GM19455 (cell line): Measurements from ENCODE around the gene NTSR1.

ENCODE experiments used
- ATAC-seq: cut with Tn5 transposase; IDR thresholded peaks from one replicate; pipeline ENCODE4 v1.9.1; 2021; ENCODE audit not compliant: unreplicated experiment

NTSR1 gene

DNA sequence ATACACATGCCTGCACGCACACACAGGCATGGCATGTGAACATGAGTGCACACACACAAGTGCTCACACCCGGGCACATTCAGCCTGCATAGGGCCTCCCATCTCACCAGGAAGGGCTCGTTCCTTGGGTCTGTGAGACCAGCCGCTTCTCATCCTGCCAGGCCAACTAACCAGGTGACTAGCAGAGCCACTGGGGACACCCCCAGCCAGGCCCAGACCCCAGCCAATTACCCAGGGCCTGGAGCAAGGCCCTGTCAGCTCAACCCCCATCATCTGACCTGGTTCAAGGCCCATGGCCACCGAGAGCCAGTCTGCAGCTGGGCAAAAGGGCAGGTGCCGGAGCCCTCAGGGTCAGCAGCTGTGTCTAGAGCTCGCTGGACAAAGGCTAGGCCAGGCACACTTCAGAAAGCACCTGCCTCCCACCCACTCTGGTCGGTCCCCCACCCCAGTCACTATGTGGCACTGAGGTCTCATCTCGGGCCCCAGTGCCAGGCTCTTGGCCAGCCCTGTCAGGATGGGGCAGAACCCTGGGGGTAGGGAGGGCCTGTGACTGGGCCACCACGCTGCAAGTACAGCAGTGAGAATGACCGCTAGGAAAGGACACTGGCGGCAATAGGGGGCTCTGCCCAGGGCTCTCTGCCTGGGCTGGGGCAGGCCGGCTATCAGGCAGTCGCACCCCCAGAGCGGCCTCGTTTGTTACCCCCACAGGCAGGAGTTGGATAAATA is 60.9 kb downstream of the NTSR1 start:
- ATAC-seq = no peak

DNA sequence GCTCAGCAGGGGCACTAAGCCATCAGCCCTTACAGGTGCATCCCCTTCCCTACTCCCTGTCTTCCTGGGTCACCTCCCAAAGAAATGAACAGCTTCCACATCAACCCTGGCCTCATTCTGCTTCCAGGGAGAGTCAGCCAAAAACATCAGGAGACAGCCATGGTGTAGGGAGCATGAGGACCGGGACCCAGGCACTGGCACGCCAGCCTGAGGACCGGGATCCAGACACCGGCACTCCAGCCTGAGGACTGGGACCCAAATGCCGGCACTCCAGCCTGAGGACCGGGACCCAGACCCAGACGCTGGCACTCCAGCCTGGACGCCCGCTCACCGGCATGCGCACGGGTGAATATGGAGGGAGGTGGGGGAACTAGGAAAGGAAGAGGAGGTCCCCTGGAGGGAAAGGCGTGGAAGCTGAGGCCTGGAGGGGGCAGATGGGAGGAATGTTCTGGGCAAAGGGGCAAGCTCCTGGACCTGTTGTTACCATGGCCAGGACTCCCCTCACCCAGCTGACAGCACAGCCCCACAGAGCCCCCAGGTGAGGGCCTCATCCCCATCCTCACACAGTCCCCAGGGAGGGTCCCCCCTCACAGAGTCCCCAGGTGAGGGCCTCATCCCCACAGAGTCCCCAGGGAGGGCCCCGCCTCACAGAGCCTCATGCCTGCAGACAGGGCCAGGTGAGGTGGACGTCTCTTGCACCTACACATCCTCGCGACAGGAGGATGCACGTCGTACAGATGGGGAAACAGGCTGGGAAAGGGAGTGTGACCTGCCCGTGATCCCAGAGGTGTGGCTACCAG is 61.7 kb downstream of the NTSR1 start:
- ATAC-seq = no peak

- no peak for ATAC-seq
Observed at GRCh38 chr20:62770916-62771315, 62.3 kb downstream of the NTSR1 start.

DNA sequence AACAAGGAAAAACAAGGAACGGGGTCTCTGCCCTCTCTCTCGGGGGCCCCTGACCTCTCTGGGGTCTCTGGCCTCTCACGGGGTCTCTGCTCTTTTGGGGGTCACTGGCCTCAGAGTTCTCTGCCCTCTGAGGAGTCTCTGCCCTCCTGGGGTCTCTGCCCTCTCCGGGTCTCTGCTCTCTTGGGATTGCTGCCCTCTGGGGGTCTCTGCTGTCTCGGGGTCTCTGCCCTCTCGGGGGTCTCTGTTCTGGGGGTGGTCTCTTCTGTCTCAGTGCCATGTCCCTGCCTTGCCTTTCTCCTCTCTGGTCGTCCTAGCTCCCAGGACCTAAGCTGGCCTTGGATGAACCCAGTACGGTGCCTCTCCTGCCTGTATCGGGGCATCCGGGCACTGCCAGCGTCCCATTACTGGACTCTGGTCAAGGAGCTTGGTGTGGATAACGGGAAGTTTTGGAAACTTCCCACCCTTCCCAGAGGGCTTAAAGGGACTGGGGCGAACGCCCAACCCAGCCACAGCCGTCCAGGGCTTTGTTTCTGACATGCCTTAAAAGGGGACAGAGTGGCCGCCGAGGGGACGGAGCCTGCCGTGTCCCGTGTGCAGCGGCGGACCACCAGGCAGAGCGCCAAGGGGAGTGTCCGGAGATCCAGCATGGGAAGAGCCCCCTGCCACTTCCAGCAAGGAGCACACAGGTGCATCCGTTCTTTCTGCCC is 62.9 kb downstream of the NTSR1 start:
- no peak for ATAC-seq

DNA sequence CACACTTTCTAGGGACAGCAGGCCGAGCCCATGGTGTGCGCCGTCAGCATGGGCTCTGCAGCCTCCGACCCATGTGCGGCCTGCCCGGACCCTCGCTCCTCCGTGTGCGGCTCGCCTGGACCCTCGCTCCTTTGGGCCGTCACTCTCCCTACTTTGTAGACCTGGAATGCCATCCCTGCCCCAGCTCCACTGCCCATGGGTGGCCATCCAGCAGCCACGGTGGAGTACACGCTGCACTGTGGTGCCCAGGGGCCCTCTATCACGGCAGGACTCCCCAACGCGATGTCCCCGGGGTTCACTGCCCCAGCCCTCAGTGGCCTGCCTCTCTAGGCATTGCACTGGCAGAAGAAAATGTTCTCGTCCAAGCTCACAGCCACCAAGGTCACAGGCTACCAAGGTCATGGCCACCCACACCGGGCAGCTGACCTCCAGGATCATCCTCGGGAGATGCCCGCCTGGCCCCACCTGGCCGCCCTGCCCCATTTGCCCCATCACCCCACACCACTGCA is 63.5 kb downstream of the NTSR1 start:
- ATAC-seq = no peak

DNA sequence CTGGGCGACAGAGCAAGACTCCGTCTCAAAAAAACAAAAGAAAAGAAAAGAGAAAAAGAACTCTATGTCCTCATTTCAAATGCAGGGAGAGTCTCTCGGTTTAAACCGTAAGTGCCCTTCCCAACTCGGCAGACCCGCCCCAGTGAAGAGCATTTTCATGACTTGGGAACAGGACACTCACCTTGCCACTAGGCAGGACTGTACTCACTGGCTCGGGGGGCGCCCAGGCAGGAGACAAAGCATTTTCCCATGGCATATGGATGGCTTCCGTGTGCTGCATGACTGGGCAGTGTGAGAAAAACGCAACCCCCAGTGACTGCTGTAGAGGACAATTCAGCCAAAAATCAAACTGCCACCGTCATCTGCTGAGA is 64.0 kb downstream of the NTSR1 start:
- ATAC-seq = no peak

GRCh38 chr20:62772990-62773844 is 64.6 kb downstream of the NTSR1 start:
- no peak for ATAC-seq

DNA sequence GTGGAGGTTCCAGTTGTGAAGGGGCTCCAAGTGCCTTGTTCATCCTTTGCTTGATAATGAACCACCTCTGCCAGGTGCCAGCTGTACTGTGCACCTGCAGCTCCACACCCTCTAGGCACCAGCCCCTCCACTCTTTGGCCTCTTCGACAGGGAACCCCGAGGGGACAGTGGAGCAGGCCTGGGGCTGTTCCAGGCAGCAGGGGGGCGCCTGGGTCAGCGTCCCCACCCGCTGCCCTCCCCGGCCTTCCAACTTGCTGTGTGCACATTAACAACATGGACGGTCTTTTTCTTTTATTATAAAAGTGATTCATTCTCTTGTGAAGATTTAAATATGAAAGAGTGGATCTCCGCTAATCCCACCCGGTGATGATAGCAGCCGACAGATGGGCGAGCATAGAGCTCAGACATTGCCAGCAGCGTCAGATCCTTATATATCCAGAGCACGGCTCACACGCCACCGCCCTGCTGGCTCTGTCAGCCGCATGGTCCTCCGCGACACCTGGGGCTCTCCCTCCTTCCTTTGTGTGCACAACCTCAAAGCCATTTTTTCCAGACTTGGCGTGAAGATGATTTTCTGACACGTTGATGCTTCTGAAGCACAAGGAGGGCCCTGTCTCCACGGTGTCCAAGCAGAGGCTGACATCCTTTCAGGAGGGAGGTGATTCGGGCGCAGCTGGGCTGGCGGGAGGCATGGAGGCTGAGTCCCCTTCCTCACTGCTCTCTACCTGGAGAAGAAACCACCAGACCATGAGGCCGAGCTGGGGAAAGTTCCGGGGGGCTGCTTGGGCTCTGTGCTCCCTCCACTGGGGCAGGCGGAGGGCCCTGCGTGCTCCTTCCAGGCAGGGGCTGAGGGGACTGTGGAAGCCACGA is 65.4 kb downstream of the NTSR1 start:
- ATAC-seq = no peak

- no peak for ATAC-seq
Observed at GRCh38 chr20:62774762-62775161, 66.1 kb downstream of the NTSR1 start.

DNA sequence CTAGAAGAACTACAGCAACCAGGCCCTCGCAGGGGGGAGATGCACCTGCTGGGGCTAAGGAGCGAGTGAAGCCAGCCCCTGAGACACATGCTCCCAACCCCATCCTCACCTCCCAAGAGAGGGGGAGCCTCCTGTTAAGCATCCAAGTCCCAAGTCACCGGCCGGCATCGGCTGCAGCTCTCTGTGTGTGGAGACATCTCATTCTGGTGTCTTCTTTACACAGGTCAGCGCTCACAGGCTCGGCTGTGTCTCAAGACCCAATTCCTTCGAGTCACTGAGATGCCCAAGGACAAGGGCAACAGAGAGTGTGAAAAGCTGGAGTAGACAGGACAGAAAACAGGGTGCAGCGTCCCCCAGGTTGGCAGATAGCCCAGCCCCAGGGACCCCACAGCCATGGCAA is 66.6 kb downstream of the NTSR1 start:
- ATAC-seq = no peak

DNA sequence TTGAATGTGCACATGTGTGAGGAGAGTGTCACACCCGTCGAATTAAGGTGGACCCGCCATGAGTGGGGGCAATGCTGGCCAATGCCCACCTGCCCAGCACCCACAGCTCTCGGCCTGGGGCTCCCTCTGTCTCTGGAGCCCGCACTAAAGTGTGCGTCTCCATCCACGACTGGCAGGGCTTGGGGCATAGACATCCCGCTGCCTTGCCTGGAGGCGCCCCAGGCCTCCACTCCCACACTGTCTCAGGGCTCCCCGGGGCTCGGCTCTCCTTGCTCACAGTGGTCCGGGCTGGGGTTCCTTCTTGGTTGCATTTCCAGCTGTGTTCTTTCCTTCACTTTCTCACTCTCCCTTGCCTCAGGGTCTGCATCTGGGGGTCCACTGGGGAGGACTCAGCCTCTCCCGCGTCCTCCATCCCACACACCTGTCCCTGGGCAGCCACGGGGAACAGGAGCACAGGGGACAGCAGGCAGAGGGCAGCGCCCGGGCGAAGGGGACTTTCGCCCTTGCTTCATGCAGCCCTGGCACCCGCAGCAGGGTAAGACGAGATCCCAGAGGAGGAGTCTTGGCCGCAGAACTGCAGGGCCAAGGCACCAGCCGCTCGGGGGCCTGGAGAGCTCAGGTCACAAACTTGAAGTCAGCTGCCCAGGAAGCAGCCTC is 67.5 kb downstream of the NTSR1 start:
- ATAC-seq = no peak

DNA sequence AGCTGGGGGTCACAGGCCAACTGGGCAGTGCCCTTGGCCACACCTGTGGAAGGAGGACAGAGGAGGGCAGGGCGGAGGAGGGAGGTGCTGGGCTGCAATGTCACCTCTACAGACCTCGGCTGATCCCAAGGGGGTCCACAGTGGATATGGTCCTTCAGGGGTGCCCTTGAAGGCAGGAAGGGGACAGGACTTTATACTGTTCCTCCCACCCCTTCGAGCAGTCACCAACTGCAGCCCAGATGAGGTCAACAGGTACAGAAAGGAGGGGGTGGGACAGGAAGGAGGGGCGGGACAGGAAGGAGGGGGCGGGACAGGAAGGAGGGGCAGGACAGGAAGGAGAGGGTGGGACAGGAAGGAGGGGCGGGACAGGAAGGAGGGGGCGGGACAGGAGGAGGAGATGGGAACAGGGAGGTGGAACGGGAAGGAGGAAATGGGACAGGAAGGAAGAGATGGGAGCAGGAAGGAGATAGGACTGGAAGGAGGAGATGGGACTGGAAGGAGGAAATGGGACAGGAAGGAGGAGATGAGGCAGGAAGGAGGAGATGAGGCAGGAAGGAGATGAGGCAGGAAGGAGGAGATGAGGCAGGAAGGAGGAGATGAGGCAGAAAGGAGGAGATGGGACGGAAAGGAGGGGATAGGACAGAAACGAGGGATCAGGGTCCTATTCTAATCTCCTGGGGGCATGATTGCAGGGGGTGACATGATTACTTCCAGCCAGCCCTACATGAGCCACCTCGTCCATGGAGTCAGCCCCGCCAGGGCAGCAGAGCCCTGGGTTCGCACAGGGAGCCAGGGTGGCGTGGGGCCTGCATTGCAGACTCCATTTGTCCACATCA is 68.3 kb downstream of the NTSR1 start:
- no peak for ATAC-seq

GRCh38 chr20:62777528-62777830 is 68.8 kb downstream of the NTSR1 start:
- no peak for ATAC-seq

GRCh38 chr20:62778058-62778457 is 69.4 kb downstream of the NTSR1 start:
- no peak for ATAC-seq

DNA sequence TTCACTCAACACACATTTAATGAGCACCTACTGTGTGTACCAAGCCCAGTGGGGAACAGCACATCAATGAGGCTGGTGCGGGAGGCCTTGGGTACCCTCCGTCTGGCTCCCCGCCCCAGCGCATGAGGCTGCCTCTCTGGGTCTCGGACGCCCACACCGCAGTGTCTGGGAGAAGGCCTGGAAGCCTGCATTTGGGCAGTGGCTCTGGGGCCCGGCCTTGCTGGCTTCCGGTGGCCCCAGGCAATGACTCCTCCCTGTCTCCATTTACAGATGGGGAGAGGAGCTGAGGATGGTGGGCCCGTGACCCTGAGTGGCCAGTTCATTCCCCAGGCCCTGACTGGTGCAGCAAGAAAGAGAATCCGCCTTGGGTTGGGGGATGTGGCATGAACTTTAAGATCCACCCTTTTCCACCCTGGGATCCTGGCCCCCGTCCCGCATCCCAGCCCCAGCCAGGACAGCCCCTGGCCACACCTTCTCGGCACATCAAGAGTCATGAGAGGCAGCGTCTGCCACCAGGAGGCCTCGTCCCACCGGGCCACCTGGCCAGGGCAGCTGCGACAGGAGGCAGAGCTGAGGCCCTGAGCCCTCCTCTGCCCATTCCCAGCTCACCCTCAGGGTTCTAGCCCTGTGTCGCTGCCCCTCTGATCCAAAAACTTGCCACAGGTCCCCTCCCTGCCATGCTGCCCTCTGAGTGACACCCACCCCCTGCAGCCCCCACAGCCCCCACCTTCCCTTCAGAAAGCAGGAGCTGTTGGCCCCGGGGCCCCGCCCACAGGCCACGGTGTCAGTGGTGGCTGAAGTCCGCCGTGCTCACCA is 70.2 kb downstream of the NTSR1 start:
- no peak for ATAC-seq

DNA sequence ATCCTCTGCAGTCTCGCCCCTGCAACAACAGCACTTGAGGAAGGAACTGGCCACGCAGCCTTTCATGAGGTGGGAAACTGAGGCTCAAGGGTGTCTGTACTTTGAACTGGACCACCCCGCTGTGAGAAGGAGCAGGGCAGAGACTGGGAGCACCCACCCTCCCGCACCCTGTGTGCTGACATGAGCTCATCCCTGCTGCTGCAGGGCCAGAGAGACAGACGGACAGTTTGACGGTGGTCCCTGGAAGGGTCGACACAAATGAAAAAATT is 70.7 kb downstream of the NTSR1 start:
- no peak for ATAC-seq

DNA sequence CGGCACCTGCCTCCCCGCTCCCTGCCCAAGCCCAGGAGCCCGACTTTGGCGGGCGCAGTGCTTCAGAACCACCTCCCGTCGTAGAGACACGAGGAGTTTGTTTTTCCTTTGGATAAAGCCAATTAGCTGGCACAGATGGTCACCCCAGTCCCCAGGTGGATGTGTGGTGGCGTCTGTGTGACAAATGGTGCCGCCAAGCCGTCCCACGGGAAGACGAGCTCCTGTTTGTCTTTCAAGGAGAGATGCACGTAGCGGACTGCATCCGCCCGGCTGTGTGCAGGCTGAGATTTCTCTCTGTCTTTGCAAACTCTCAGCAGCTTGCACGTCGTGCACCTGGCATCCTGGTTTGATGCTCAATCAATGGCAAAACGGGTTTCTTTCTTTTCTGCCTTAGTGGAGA is 71.6 kb downstream of the NTSR1 start:
- no peak for ATAC-seq

GRCh38 chr20:62780696-62781095 is 72.1 kb downstream of the NTSR1 start:
- no peak for ATAC-seq
